Heart left ventricle (tissue), 16 donors: Measurements from ENCODE around the gene AP1S2. TPM values are rescaled to one million over a fixed set of nuclear protein-coding genes. Genes with fewer than 3 reads are reported as not detected.

ENCODE experiments used
- ATAC-seq, 4 donors: fragments of 200-7000 bp; cut with Tn5 transposase; one replicate each; pipeline ENCODE4 v1.9.1; 2020 to 2022; ENCODE audit warnings: moderate library complexity in 4 of 4, mild to moderate bottlenecking in 3 of 4, moderate number of reproducible peaks in 1 of 4
- DNase-seq, 5 donors: peaks; one replicate each; pipeline ENCODE4 v3.0.0-alpha.2; 2020
- H3K27ac ChIP-seq, 12 donors: fragments of 200-600 bp; sonication (generic) in 4 of 12; one replicate each; pipeline versions ENCODE4 v1.5.0 to v1.8.0; 2016 to 2022; ENCODE audit warnings: mild to moderate bottlenecking in 2 of 12
- H3K27me3 ChIP-seq, 9 donors: fragments of 200-600 bp; sonication (generic) in 2 of 9; one replicate each; pipeline versions ENCODE4 v1.5.1 to v1.8.0; 2016 to 2022; ENCODE audit warnings: mild to moderate bottlenecking in 3 of 9
- H3K36me3 ChIP-seq, 9 donors: fragments of 200-600 bp; sonication (generic) in 2 of 9; one replicate each; pipeline versions ENCODE4 v1.5.0 to v1.8.0; 2018 to 2022; ENCODE audit warnings: mild to moderate bottlenecking in 2 of 9
- H3K4me1 ChIP-seq, 12 donors: fragments of 200-600 bp; sonication (generic) in 4 of 12; one replicate each; pipeline versions ENCODE4 v1.5.0 to v1.8.0; 2016 to 2022; ENCODE audit warnings: mild to moderate bottlenecking in 3 of 12
- H3K4me3 ChIP-seq, 12 donors: fragments of 200-600 bp; sonication (generic) in 4 of 12; one replicate each; pipeline versions ENCODE4 v1.5.0 to v1.8.0; 2017 to 2022; ENCODE audit warnings: mild to moderate bottlenecking in 9 of 12, moderate library complexity in 4 of 12
- H3K9me3 ChIP-seq, 12 donors: fragments of 200-600 bp; sonication (generic) in 4 of 12; one replicate each; pipeline versions ENCODE4 v1.5.0 to v1.8.0; 2016 to 2022; ENCODE audit warnings: mild to moderate bottlenecking in 1 of 12
- CTCF ChIP-seq, 12 donors: fragments of 200-600 bp; sonication (generic) in 4 of 12; IDR thresholded peaks; one replicate each; pipeline versions ENCODE4 v1.5.0 to v1.8.0; 2018 to 2022; ENCODE audit warnings: antibody characterized with exemption in 12 of 12, mild to moderate bottlenecking in 5 of 12
- POLR2A ChIP-seq, 2 donors: fragments of 450-650 bp; IDR thresholded peaks; one replicate each; pipeline ENCODE4 v1.6.1; 2017; ENCODE audit warnings: antibody characterized with exemption in 2 of 2, mild to moderate bottlenecking in 2 of 2, moderate library complexity in 2 of 2
- WGBS, 4 donors: extraction: QIAGEN DNeasy Blood & Tissue Kit in 2 of 4; methylation state at CpG; one replicate each; pipeline versions ENCODE4 v1.1.5 to v1.1.7; 2013 to 2018; 5-methylcytosine and 5-hydroxymethylcytosine counted together
- intact Hi-C, 10 donors: fragments of 100-400 bp; cut with DNase I; formaldehyde crosslinking; loops; one replicate each; pipeline versions ENCODE4 v1.11.1 to v1.14.2; 2022
- polyA plus RNA-seq, 2 donors: library from polyadenylated mRNA; stranded (reverse); fragments of 200-250 nt; gene quantifications; one replicate each; pipeline ENCODE4 v1.2.3, GENCODE V29; 2013
- total RNA-seq, 9 donors: library from RNA; depleted of rRNA in 2 of 9; stranded (reverse); fragments of >200 nt in 2 of 9; fragmentation: NEBNext Ultra II Directional in 3 of 9; extraction: Animal tissue kit (Norgen Biotek cat#: 25700) in 3 of 9; gene quantifications; one replicate each; pipeline versions ENCODE4 v1.1.0 to v1.2.4, GENCODE V29; 2016 to 2023
- donor health status: ischemic (EF 13 %, LVEDD 7.1; RV severe dilation, severe dysfunction).
- donor health status: healthy with polysubstance abuse.
- donor health status: DM: no; HTN: yes; CAD: no.
- donor health status: DM: no; HTN: no; CAD: no.
- donor health status: ischemic (EF 25% LVEDD 6.9; RV normal size, moderate dysfunction).
- donor health status: ischemic (EF 25% LVEDD 5.7; RV mildly dilated, moderate dysfunction).
- donor health status: healthy.
- donor health status: DM: yes; HTN: yes; CAD: no.
- donor health status: ischemic (EF 35%, LVEDD 5.7; RV mildly dilated, moderate dysfunction).
- donor health status: nonischemic (EF 11% LVEDD 7.7; RV severe dilation, severe dysfunction).
- donor health status: DM: yes; HTN: yes; CAD: no.
- donor health status: PGD.
- donor health status: ischemic (EF 29% LVEDD 5.4; RV normal size, mild dysfunction).
- donor health status: nonischemic (EF 23%, LVEDD 6.1; RV moderate dilation, normal function).

The AP1S2 gene
- total and polyA plus RNA-seq, 11 donors = 67.4 to 267 (median 136) TPM

- Histone ChIP-seq H3K9me3 (no peaks in the 10 kb centered on the region), H3K4me3 (no peak overlapping the region), H3K4me1 (peaks cover 0 to 16% (median 0%) of the 10 kb centered on the region in 12 donors), H3K27me3 (no peaks in the 10 kb centered on the region), H3K36me3 (peaks cover 0 to 100% (median 72%) of the 10 kb centered on the region in 9 donors), H3K27ac (peak overlapping the region in 1 of 12 donors; percentile 5)
- WGBS, 4 donors = 27 to 69% (median 52%) methylated on average over 4 of the region's 4 CpGs
- ATAC-seq (peak in 1 of 4 donors; percentile 37), DNase-seq (no peak)
- no peak for TF ChIP-seq CTCF (IDR thresholded peaks at IDR 0.05)
- no peak for TF ChIP-seq POLR2A (IDR thresholded peaks at IDR 0.05)
- intact Hi-C loops = no loop called here
These were observed 37.7 kb downstream of the AP1S2 start for GRCh38 chrX:15816886-15817285.

DNA sequence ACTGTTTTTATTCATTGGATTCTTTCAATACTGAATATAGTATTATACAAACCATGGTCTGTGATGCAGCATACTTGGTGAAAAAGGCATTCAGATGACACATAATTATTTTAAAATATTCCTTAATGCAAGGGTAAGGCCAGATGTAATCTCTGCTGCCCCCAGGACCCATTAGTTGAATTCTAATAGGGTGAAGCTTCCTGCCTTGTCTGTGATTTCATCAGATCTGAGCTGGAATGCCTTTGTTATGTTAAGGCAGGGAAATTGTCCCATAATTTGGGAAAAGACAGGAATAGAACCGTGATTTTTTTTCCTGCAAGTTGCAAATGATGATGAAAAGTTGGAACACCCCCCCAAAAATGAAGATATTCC is 38.2 kb downstream of the AP1S2 start:
- WGBS, 4 donors = 57 to 70% (median 63%) methylated on average over 1 of the region's 1 CpG
- DNase-seq = no peak
- Histone ChIP-seq H3K4me1 (peaks cover 0 to 16% (median 0%) of the 10 kb centered on the region in 12 donors), H3K9me3 (no peaks in the 10 kb centered on the region), H3K36me3 (peaks cover 0 to 100% (median 76%) of the 10 kb centered on the region in 9 donors), H3K4me3 (no peak overlapping the region), H3K27ac (peak overlapping the region in 1 of 12 donors; percentile 5), H3K27me3 (no peaks in the 10 kb centered on the region)
- no peak for ATAC-seq
- no peak for TF ChIP-seq CTCF (IDR thresholded peaks at IDR 0.05)
- no peak for TF ChIP-seq POLR2A (IDR thresholded peaks at IDR 0.05)
- intact Hi-C loops = no loop called here

GRCh38 chrX:15815779-15816437 is 38.7 kb downstream of the AP1S2 start:
- no peak overlapping the region for H3K4me3 ChIP-seq
- TF ChIP-seq POLR2A (IDR thresholded peaks at IDR 0.05) (no peak), CTCF (IDR thresholded peaks at IDR 0.05) (peak in 7 of 12 donors; percentile 15 to 40 (median 28))
- H3K27me3 ChIP-seq = no peaks in the 10 kb centered on the region
- DNase-seq (peak in 1 of 5 donors; percentile 18), ATAC-seq (peak in 3 of 4 donors; percentile 79 to 81 (median 79))
- H3K9me3 ChIP-seq = no peaks in the 10 kb centered on the region
- peaks cover 0 to 16% (median 0%) of the 10 kb centered on the region in 12 donors for H3K4me1 ChIP-seq
- intact Hi-C loops = no loop called here
- WGBS, 4 donors = 69 to 82% (median 74%) methylated on average over 10 of the region's 10 CpGs
- peak overlapping the region in 1 of 12 donors; percentile 5 for H3K27ac ChIP-seq
- H3K36me3 ChIP-seq = peaks cover 0 to 100% (median 75%) of the 10 kb centered on the region in 9 donors

GRCh38 chrX:15814771-15815365 is 39.7 kb downstream of the AP1S2 start:
- Histone ChIP-seq H3K27ac (no peak overlapping the region), H3K36me3 (peaks cover 0 to 100% (median 70%) of the 10 kb centered on the region in 9 donors), H3K27me3 (no peaks in the 10 kb centered on the region), H3K4me3 (no peak overlapping the region), H3K4me1 (peaks cover 0 to 16% (median 0%) of the 10 kb centered on the region in 12 donors), H3K9me3 (no peaks in the 10 kb centered on the region)
- no peak for TF ChIP-seq CTCF (IDR thresholded peaks at IDR 0.05)
- TF ChIP-seq POLR2A (IDR thresholded peaks at IDR 0.05) = no peak
- no peak for DNase-seq
- 64 to 86% (median 75%) methylated on average over 6 of the region's 6 CpGs for WGBS, 4 donors
- intact Hi-C loops = no loop called here
- ATAC-seq = no peak
